Measurements from ENCODE around the gene MTARC2.
A peak's percentile ranks its signal among the peaks of the same experiment; 100 is the strongest.
"Not testable (repeated sequence)": the region's sequence is repeated elsewhere in the genome, so short reads cannot be mapped to it uniquely, and the experiment has no call there.

The MTARC2 gene

GRCh38 chr1:220732621-220733020, 15.5 kb upstream of the MTARC2 start:
- no peak for DNase-seq (ENCODE audit: low read depth)

DNA sequence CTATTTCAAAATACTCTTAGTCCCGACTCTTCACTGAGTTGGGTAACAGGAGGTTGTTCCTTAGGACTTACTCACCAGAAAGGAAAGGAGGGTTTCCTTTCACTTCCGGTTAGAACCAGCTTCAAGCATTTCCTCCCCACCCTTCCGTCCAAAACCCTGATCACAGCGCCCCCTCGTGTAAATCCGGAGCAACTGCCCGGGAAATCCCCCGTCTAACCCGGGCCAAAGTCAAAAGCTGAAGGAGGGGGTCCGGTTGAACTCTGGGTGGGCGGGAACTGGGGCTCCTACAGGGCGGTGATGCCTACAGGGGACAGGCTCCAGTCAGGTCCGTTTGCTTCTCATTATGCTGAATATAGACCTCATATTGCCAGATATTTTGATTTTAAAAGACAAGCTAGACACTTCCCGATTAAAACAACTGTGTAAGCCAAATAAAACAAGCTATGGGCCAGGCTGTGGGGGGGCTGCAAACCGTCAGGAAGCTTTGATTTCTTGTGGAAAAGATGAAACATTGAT, 15.0 kb upstream of the MTARC2 start:
- DNase-seq (ENCODE audit: low read depth), result peak; percentile 95

- peak; percentile 90 for DNase-seq (ENCODE audit: low read depth)
Observed at GRCh38 chr1:220734571-220735326, 13.4 kb upstream of the MTARC2 start.

- not testable (repeated sequence) for DNase-seq (ENCODE audit: low read depth)
Observed at GRCh38 chr1:220736283-220736682, 11.8 kb upstream of the MTARC2 start.

GRCh38 chr1:220741349-220741748, 6.8 kb upstream of the MTARC2 start:
- DNase-seq (ENCODE audit: low read depth), result no peak

- no peak for DNase-seq (ENCODE audit: low read depth)
Observed at GRCh38 chr1:220741825-220742224, 6.3 kb upstream of the MTARC2 start.

DNA sequence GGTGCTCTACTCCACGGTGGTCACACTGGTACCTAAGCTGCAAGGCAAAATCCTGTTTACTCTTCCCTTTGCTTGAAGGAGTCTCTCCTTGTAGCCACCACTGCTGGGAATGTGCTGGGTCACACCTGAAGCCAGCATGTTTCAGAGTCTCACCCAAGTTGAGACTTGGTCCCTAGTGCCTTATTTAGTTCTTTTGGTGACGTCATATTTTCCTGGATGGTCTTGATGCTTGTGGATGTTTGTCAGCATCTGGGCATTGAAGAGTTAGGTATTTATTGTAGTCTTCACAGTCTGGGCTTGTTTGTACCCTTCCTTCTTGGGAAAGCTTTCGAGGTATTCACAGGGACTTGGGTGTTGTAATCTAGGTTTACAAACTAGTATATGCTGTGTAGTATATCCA, 5.6 kb upstream of the MTARC2 start:
- DNase-seq (ENCODE audit: low read depth), result no peak

- DNase-seq (ENCODE audit: low read depth), result no peak
Observed at GRCh38 chr1:220746851-220747250, 1.3 kb upstream of the MTARC2 start.

DNA sequence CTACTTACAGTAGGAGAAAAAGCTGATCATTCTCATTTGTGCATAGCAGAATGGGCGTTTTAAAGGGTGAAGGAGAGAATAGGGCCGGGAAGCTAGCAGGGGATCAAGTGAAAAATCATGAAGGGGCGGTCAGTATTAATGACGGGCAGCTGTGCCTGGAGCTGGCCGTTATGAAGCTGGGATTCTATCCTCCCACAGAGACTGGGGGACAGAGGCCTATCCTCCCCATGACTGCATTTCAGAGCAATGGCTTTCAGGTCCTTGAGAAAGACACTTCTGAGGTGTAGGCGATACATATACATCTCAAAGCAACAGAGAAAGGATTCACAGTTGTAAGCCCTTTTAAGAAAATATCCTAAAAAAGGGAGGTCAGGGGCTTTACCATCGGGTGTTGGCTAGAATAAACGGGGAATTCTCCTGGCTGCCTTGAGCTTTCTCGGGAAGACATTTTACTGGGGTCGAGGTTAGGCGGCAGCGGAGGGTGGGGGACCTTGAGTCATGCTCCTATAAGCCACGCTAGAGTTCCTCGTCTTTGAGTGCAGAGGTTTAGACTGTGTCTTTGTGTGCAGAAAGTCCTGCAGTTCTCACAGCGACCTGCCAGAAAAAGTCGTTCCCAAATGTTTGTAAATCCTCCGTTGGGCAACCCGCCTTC, 559 bp upstream of the MTARC2 start:
- no peak for DNase-seq (ENCODE audit: low read depth)

GRCh38 chr1:220748936-220749335, 814 bp downstream of the MTARC2 start:
- DNase-seq (ENCODE audit: low read depth), result no peak

- DNase-seq (ENCODE audit: low read depth), result no peak
Observed at GRCh38 chr1:220750131-220750515, 2.0 kb downstream of the MTARC2 start.

- no peak for DNase-seq (ENCODE audit: low read depth)
Observed at GRCh38 chr1:220751111-220751510, 3.0 kb downstream of the MTARC2 start.

DNA sequence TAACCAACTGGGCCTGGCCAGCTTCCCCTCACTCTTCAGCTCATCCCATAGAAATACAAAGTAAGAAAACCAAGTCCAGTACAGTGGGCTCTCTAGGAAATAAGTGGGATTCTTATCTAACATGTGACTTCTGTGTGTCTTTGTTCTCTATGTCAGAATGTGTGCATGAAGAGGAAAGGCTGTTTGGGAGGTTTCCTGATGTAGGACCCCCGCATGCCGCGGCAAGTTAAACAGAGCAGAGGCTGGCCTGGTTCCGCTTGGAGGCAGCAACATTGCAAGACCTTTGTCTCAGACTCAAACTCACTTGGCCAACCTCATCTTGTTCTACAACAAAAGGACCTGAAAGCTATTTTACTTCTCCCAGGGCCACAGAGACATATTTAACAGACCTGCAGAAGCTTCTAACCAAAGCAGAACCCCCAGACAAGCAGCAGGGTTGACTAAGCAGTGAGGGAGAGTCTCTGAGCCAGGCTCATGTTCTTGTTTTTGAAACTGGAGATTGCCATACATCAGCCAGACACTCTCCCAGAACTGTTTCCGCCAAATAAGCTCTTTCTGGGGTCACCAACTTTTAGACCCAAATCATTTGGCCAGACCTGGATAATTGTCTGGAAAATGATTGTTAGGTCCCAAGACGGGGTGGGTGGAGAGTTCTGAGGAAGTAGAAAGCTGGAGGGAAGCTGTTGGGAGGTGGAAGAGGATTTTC, 6.2 kb downstream of the MTARC2 start:
- DNase-seq (ENCODE audit: low read depth), result no peak

GRCh38 chr1:220754918-220755295, 6.8 kb downstream of the MTARC2 start:
- no peak for DNase-seq (ENCODE audit: low read depth)

DNA sequence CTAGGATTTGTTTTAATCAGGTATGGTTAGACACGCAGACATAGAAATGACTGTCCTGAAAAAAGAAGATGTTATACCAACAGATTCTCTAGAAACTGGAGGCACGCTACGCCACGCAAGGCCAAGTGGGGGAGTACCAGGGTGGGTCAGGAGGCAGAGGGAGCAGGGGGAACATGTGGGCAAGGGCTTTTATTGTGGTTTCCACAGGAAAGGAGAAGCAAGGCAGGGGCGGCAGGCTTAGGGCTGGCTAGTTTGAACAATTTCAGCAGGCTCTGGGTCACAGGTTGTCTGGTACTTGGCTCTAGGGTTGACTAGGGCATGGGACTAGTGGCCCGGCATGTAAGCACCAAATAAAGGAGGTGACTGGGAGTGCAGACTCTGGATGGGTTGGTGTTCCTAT, 7.2 kb downstream of the MTARC2 start:
- no peak for DNase-seq (ENCODE audit: low read depth)

GRCh38 chr1:220757441-220757840, 9.3 kb downstream of the MTARC2 start:
- DNase-seq (ENCODE audit: low read depth), result no peak

GRCh38 chr1:220759147-220759546, 11.0 kb downstream of the MTARC2 start:
- DNase-seq (ENCODE audit: low read depth), result no peak

- DNase-seq (ENCODE audit: low read depth), result no peak
Observed at GRCh38 chr1:220761688-220762427, 13.7 kb downstream of the MTARC2 start.

GRCh38 chr1:220764757-220765156, 16.6 kb downstream of the MTARC2 start:
- no peak for DNase-seq (ENCODE audit: low read depth)

- peak; percentile 26 for DNase-seq (ENCODE audit: low read depth)
Observed at GRCh38 chr1:220767312-220768125, 19.4 kb downstream of the MTARC2 start.

GRCh38 chr1:220768126-220768601, 20.0 kb downstream of the MTARC2 start:
- peak; percentile 30 for DNase-seq (ENCODE audit: low read depth)

Data from iris pigment epithelial cell (primary cell).